GM15510 (cell line): ENCODE results near the gene NDUFB10.

Source experiments
- POLR2A ChIP-seq: IDR thresholded peaks from 3 replicates; pipeline ENCODE4 v1.6.1; 2011; ENCODE audit warnings: borderline replicate concordance; ENCODE audit not compliant: insufficient read length; ENCODE audit errors: extremely low read depth

NDUFB10 gene

DNA sequence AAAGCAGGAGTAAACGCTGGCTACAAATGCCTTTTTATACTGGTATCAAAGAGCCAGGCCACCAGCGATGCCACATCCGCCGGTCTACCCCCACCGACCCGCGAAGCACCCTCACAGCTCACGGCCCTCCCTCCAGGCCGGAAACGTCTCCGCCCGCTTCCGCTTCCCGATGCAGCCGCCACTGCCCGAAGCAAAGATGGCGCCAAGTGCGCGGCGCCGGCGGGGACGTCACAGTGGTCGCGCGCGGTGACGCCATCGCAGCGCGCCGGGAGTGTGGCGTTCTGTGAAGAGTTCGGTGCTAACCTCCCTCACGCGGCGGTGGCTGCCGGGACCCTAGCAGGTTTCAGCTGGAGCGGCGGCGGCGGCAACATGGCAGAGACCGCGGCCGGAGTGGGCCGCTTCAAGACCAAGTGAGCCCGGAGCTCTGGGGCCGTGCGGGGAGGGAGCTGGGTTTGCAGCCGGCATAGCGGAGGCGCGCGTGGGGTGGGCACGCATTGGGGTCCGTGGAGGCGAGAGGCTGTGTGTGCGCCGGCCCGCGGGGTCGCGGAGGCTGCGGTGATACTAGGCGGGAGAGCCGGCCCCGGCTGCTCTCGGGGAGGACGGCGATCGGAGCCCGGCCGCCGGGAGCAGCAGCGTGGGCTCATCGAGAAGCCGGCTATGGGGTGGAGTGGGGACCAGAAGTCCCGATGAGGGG is 12.6 kb downstream of the NDUFB10 start, which contains the start of gene TBL3:
Gene TBL3, plus strand, starts transcription at position 258 of the 694 bp plus-strand sequence. Its CDS starts 112 bp downstream, at position 370.
- peak; percentile 95 for TF ChIP-seq POLR2A

DNA sequence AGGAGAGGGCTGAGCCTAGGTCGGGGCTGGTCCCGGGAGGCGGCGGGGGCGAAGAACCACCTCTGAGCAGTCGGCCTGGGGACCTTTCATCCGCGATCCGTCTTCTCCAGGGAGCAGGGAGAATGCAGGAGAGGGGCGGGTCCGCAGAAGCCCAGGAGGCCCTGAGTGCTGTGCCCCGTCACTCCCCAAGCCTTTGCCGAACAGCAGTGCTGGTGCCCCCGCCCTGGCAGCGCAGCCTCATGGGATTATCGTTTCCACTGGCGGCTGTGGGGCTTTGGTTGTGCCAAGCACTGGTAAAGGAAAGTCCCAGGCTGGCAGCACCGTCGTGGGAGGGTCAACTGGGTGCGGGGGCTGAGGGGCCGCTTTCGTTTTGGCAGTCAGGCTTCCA is 13.1 kb downstream of the NDUFB10 start:
- no peak for TF ChIP-seq POLR2A

DNA sequence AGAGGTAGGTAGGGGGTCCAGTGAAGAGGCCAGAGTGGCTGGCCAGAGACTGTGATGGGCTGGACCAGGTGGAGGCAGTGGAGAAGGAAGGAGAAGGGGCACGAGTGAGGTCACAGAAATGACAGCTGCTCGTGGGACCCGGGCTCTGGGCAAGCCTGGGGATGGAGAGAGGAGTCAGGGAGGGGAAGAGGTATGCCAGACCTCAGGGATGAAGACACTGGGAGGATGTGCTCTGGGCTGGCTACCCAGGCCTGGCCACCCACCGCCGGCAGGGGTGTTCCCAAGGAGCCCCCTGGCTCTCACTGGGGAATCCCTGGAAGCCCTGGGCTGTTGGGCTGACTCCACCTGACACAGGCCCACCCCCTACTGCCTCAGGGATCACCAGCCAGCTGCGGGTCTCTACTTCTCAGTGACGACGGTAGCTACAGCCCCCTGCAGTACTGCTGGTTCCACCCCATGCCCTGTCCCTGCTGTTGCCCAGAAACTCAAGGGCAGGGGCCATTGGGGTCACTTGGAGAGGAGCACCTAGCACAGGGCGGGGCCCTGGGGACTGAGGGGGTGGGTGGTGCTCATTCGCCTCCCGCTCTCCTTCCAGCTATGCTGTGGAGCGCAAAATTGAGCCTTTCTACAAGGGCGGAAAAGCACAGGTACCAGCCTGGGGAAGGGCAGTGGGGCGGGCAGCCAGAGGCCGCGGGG is 14.3 kb downstream of the NDUFB10 start:
- no peak for TF ChIP-seq POLR2A

DNA sequence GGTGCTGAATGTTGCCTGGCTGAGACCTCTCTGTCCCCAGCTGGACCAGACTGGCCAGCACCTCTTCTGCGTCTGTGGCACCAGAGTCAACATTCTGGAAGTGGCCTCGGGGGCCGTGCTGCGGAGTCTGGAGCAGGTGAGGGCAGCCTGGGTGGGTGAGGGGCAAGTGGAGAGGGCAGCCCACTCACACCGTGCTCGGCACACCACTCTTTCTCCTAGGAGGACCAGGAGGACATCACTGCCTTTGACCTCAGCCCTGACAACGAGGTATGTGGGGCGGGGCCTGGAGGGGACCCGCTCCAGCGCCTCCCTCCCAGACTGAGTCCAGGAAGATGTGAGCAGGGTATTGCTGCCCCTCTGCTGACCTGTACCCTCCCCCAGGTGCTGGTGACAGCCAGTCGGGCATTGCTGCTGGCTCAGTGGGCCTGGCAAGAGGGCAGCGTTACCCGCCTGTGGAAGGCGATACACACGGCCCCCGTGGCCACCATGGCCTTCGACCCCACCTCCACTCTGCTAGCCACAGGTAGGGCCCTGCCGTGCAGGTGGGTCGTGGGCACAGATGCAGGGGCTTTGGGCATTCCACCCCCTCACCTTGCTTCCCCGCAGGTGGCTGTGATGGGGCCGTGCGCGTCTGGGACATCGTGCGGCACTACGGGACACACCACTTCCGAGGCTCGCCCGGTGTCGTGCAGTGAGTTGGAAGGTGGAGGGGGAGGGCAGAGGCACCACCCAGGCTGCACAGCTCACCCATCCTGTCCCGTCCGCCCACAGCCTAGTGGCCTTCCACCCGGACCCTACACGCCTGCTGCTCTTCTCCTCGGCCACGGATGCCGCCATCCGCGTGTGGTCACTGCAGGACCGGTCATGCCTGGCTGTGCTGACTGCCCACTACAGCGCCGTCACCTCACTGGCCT is 15.1 kb downstream of the NDUFB10 start:
- TF ChIP-seq POLR2A: no peak

DNA sequence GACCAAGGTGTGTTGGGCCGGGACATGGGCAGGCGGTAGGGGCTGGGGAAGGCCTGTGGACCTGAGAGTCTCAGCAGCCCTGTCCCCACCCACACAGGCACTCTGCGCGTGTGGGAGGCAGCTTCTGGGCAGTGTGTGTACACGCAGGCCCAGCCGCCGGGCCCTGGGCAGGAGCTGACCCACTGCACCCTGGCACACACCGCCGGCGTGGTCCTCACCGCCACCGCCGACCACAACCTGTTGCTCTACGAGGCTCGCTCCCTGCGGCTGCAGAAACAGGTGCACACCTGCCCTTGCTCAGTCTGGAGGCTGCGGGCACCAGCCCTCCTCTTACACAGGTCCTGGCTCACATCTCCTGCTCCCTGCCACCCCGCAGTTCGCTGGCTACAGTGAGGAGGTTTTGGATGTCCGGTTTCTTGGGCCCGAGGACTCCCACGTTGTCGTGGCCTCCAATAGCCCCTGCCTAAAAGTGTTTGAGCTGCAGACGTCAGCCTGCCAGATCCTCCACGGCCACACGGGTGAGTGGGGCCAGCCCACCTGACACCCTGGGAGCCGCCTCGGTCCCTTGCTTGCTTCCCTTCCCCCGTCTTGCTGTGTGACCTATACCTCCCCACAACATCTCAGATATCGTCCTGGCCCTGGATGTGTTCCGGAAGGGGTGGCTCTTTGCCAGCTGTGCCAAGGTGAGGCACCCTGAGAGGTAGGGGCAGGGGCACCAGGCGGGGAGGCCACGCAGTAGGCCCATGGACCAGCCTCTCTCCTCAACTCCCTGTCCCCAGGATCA is 16.3 kb downstream of the NDUFB10 start:
- TF ChIP-seq POLR2A: no peak

DNA sequence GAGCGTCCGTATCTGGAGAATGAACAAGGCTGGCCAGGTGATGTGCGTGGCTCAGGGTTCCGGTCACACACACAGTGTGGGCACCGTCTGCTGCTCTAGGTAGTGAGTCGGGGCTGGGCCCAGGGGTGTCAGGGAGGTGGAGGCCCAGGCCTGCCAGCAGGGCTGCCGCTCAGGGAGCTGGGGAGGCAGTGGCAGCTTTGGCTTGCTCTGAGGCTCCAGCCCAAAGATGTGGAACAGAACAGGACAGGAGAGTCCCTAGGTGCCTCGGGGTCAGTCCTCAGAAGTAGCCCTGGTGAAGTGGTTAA is 16.8 kb downstream of the NDUFB10 start:
- no peak for TF ChIP-seq POLR2A

DNA sequence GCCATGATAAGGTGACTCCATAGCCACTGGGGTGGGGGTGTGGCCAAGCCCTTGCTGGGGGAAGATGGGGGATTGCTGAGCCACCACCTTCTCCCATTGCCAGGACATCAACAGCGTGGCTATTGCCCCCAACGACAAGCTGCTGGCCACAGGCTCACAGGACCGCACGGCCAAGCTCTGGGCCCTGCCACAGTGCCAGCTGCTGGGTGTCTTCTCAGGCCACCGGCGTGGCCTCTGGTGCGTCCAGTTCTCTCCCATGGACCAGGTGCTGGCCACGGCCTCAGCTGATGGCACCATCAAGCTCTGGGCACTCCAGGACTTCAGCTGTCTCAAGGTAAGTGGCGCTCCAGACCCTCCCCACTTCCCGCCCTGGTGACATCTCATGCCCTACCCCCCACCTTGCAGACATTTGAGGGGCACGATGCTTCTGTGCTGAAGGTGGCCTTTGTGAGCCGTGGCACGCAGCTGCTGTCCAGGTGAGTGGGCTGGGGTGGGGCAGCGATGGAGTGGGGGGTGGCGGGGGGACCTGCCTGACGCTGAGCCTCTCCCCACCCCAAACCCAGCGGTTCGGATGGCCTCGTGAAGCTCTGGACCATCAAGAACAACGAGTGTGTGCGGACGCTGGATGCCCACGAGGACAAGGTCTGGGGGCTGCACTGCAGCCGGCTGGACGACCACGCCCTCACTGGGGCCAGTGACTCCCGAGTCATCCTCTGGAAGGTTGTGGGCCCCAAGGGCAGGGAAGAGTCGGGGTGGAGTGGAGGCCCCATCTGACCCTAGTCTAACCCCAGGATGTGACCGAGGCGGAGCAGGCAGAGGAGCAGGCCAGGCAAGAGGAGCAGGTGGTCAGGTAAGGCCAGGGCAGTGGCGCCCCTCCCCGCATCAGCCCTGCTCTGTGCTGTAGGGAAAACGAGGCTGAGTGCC is 17.9 kb downstream of the NDUFB10 start:
- no peak for TF ChIP-seq POLR2A

DNA sequence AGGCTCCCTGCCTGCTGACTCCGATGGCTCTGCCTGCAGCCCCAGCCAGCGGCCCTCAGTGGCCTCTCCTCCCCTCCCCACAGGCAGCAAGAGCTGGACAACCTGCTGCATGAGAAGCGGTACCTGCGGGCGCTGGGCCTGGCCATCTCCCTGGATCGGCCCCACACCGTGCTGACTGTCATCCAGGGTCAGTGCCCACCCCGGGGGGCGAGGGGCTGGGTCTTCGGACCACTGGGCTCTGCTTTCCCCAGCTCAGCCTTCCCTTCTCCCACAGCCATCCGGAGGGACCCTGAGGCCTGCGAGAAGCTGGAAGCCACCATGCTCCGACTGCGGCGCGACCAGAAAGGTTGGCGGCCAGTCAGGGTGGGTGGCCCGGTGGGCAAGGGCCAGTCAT is 18.5 kb downstream of the NDUFB10 start:
- no peak for TF ChIP-seq POLR2A

DNA sequence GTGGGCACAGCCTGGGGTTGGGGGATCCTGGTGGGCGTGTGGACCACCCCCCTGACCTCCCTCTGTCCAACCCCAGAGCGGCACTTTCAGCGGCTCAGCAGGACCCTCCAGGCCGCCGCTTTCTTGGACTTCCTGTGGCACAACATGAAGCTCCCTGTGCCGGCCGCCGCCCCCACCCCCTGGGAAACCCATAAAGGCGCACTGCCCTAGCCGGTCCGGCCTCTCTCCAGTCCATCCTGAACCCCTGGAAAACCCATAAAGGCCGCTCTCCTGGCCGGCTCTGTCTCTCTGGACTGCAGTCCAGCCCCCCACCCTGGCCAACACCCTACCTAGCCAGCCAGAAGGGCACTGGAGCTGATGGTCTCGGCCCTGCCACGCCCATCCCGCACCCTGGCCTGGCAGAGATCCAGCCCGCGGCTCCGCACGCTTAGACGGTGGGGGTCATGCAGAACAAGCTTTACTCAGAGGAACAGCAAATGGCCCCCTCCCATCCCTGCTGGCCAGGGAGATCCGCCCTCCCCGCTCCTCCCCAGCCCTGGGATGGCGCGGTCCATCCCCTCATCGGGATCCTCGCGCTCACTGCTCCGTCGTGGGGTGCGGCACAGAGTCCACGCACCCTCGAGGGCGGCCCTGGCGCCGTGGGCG is 19.3 kb downstream of the NDUFB10 start:
- TF ChIP-seq POLR2A: no peak

DNA sequence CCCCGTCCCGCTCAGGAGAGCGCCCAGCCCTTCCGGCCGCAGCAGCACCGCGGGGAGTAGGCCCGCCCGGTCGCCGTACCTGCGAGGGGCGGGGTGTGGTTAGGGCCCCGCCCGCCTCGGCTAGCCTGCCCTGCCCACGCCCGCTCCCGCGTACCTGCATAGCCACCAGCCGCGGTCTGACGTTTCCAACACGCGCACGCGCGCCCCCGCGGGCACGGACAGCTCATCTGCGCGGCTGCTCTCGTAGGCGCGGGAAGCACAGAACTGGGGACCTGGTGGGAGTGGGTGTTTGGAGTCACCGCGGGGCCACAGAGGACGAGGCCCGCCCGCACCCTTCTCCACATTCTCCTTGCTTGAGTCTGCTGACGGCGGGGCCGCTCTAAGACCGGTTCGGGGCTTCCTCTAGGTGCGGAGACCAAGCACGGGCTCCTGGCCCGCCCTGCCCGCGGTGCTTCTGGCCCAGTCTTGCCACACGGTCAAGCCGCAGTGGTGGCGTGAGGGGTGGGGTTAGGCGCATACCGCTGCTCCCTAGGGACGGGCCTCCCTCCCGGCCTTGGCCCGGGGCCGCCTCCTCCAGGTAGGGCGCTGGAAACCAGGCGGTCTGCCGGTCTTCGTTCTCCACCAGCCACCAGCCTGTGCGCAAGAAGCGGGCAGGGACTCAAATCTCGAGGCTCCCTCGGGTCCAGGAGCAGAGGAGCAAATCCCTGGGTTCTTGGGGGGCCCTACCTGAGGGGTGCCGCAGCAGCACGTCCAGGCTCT is 20.1 kb downstream of the NDUFB10 start:
- no peak for TF ChIP-seq POLR2A

DNA sequence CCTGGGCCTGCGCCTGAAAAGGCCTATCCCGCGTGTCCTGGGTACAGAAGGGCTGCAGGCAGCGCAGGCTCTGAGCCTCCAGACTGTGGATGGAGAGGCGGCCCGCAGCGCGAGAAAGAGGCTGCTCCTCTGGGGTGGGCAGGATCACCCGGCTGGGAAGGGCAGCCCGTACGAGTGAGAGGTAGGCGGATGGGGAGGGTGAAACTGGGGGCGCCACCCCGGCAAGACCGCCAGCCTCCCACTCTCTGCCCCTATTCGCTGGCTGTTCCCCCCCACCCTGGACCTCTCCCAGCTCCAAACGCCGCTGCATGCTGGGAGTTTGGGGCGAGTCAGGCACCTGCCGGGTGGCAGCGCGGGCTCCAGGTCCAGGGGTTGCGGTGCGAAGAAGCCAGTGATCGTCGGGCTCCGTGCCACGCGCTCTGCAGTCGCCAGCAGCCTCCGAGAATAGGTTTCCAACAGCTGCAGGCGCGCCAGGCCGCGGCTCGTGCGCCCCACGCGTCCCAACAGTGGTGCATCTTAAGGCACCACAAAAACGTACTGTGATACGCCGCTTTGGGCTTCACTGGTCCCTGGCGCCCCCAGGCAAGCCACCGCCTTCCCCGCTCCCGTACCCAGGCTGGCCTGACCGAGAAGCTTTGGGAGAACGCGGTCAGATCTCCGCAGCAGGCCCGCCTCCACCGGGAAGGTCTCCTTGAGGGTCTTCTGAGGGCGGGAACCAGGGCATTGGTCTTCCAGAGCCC is 20.9 kb downstream of the NDUFB10 start:
- TF ChIP-seq POLR2A: no peak

DNA sequence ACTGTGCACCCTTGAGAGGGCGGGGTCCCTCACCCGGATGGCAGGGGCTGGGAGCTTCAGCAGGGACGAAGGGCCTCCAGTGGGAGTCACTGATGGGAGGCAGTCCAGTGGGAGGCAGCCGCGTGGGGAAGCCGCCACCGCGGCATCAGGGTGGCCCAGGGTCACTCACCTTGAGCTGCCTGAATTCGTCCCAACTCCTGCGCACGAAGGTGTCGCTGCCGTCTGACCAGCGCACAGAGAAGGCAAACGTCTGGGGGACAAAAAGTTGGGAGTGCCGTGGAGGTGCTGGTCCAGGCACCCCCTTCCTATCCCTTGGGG is 21.4 kb downstream of the NDUFB10 start:
- no peak for TF ChIP-seq POLR2A

DNA sequence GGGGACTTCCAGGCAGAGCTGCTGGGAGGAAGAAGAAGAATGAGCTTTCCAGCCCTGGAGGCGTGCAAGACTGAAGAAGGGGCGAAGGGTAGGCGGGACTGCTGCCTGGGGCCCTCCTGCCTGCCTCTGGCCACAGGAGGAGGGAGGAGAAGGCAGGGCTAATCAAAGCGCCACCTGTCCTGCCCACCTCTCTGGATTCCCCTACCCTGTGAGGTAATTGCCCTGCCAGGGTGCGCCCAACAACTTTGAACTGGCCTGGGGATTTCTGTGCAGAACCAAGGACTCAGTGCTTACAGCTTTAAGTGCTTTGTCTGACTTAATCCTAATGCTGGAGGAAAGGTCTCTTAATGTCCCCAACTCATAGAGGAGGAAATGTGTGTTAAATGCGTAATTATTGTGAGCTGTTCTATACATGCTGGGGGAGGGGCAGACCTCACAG is 22.1 kb downstream of the NDUFB10 start, which contains the start of gene NOXO1:
Gene NOXO1, minus strand, starts transcription at position 72 of the 439 bp plus-strand sequence. CDS start 290 bp downstream, outside the sequence.
- TF ChIP-seq POLR2A: no peak
